ENCODE measurements around the gene RABGAP1L.
"Not testable (repeated sequence)": the region's sequence is repeated elsewhere in the genome, so short reads cannot be mapped to it uniquely, and the experiment has no call there.

The RABGAP1L gene

GRCh38 chr1:174572771-174573170 lies 413.5 kb downstream of the RABGAP1L start:
- DNase-seq (ENCODE audit: low read depth in 2 of 2) = no peak
- TF ChIP-seq CTCF (IDR thresholded peaks at IDR 0.05; ENCODE audit: low read depth, low read length) = no peak

GRCh38 chr1:174576120-174576519 lies 416.8 kb downstream of the RABGAP1L start:
- not testable (repeated sequence) for DNase-seq (ENCODE audit: low read depth in 2 of 2); H3K4me3 ChIP-seq (replicated peaks in 1 of 2; ENCODE audit: low read depth in 2 of 2, low read length in 2 of 2)

More at GRCh38 chr1:174572771-174573170, 413.5 kb downstream of the RABGAP1L start:
- no peak overlapping the region for H3K4me3 ChIP-seq (replicated peaks in 1 of 2; ENCODE audit: low read depth in 2 of 2, low read length in 2 of 2)

GRCh38 chr1:174577681-174578080 lies 418.4 kb downstream of the RABGAP1L start:
- no peak for DNase-seq (ENCODE audit: low read depth in 2 of 2)
- no peak overlapping the region for H3K4me3 ChIP-seq (replicated peaks in 1 of 2; ENCODE audit: low read depth in 2 of 2, low read length in 2 of 2)
- no peak for TF ChIP-seq CTCF (IDR thresholded peaks at IDR 0.05; ENCODE audit: low read depth, low read length)

- DNase-seq (ENCODE audit: low read depth in 2 of 2) = peak in 1 of 2 donors; percentile 6
- H3K4me3 ChIP-seq (replicated peaks in 1 of 2; ENCODE audit: low read depth in 2 of 2, low read length in 2 of 2) = no peak overlapping the region
- TF ChIP-seq CTCF (IDR thresholded peaks at IDR 0.05; ENCODE audit: low read depth, low read length) = no peak
These were observed 421.5 kb downstream of the RABGAP1L start for GRCh38 chr1:174580801-174581200.

GRCh38 chr1:174583316-174583715 lies 424.0 kb downstream of the RABGAP1L start:
- no peak for DNase-seq (ENCODE audit: low read depth in 2 of 2)
- H3K4me3 ChIP-seq (replicated peaks in 1 of 2; ENCODE audit: low read depth in 2 of 2, low read length in 2 of 2) = no peak overlapping the region
- no peak for TF ChIP-seq CTCF (IDR thresholded peaks at IDR 0.05; ENCODE audit: low read depth, low read length)

GRCh38 chr1:174584071-174584470 lies 424.8 kb downstream of the RABGAP1L start:
- DNase-seq (ENCODE audit: low read depth in 2 of 2) = no peak
- no peak overlapping the region for H3K4me3 ChIP-seq (replicated peaks in 1 of 2; ENCODE audit: low read depth in 2 of 2, low read length in 2 of 2)
- TF ChIP-seq CTCF (IDR thresholded peaks at IDR 0.05; ENCODE audit: low read depth, low read length) = no peak

- H3K4me3 ChIP-seq (replicated peaks in 1 of 2; ENCODE audit: low read depth in 2 of 2, low read length in 2 of 2) = not testable (repeated sequence)
These were observed 429.3 kb downstream of the RABGAP1L start for GRCh38 chr1:174588618-174589017.

GRCh38 chr1:174605198-174605597 lies 445.9 kb downstream of the RABGAP1L start:
- H3K4me3 ChIP-seq (replicated peaks in 1 of 2; ENCODE audit: low read depth in 2 of 2, low read length in 2 of 2) = no peak overlapping the region
- DNase-seq (ENCODE audit: low read depth in 2 of 2) = no peak
- TF ChIP-seq CTCF (IDR thresholded peaks at IDR 0.05; ENCODE audit: low read depth, low read length) = no peak

More at GRCh38 chr1:174588618-174589017, 429.3 kb downstream of the RABGAP1L start:
- not testable (repeated sequence) for DNase-seq (ENCODE audit: low read depth in 2 of 2)
